ENCODE results near the gene DACT2. TPM values are rescaled to one million over a fixed set of nuclear protein-coding genes. Genes with fewer than 3 reads are reported as not detected.
"Not testable (repeated sequence)": the region's sequence is repeated elsewhere in the genome, so short reads cannot be mapped to it uniquely, and the experiment has no call there.

Gene DACT2
- polyA plus RNA-seq, 1 experiment: not detected

- CTCF ChIA-PET: no interaction called here
- no peak overlapping the region for H3K27ac ChIP-seq (ENCODE audit: low read depth, low read length)
- no peak overlapping the region for H3K4me3 ChIP-seq (ENCODE audit: low read depth, low read length)
- POLR2A ChIA-PET: no interaction called here
- no peaks in the 10 kb centered on the region for H3K27me3 ChIP-seq (ENCODE audit: control insufficient read depth, insufficient read depth, low read length)
- DNase-seq (ENCODE audit: low read depth, low spot score): no peak
- peaks cover 54% of the 10 kb centered on the region for H3K9me3 ChIP-seq (ENCODE audit: control insufficient read depth, insufficient read depth, low read length)
- TF ChIP-seq, protein P1, sequence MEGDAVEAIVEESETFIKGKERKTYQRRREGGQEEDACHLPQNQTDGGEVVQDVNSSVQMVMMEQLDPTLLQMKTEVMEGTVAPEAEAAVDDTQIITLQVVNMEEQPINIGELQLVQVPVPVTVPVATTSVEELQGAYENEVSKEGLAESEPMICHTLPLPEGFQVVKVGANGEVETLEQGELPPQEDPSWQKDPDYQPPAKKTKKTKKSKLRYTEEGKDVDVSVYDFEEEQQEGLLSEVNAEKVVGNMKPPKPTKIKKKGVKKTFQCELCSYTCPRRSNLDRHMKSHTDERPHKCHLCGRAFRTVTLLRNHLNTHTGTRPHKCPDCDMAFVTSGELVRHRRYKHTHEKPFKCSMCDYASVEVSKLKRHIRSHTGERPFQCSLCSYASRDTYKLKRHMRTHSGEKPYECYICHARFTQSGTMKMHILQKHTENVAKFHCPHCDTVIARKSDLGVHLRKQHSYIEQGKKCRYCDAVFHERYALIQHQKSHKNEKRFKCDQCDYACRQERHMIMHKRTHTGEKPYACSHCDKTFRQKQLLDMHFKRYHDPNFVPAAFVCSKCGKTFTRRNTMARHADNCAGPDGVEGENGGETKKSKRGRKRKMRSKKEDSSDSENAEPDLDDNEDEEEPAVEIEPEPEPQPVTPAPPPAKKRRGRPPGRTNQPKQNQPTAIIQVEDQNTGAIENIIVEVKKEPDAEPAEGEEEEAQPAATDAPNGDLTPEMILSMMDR (IDR thresholded peaks at IDR 0.05; ENCODE audit: low read depth, low read length): no peak
These were observed 43.7 kb upstream of the DACT2 start for GRCh38 chr6:168363302-168363701.

DNA sequence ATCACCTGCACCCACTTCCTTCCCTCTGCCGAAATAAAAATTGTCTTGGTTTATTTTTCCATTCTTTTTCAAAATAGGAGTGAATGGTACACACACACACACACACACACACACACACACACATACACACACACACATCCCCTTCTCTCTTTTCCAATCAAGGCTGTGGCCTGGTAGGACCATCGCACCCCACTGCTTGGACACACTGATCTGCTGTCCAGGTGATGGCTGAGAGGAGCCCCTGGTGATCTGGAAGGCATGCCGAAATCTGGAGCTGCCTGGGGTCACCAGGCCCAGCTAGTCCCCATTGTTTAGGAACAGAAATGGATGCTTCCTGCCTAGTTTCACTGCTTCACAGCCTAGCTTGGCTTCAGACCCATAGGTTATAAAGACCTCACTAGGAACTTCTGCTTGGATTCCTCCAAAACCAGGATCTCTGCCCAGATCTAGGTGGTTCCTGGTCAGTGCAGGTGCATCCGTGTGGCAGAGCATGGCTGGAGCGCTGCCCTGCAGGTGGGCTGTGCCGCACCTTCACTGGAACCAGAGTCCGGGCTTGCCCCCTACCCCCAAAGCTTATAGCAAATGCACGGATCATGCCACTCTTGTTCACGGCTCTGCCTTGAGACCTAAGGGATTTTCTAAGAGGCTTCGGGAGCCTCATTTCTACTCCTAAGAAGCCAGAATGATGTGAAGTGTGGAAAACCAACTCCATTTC is 42.9 kb upstream of the DACT2 start:
- H3K4me3 ChIP-seq (ENCODE audit: low read depth, low read length): no peak overlapping the region
- H3K9me3 ChIP-seq (ENCODE audit: control insufficient read depth, insufficient read depth, low read length): peaks cover 52% of the 10 kb centered on the region
- no peak for DNase-seq (ENCODE audit: low read depth, low spot score)
- ChIA-PET POLR2A (no interaction called here), CTCF (no interaction called here)
- H3K27ac ChIP-seq (ENCODE audit: low read depth, low read length): no peak overlapping the region
- TF ChIP-seq, protein P1 (IDR thresholded peaks at IDR 0.05; ENCODE audit: low read depth, low read length): no peak
- no peaks in the 10 kb centered on the region for H3K27me3 ChIP-seq (ENCODE audit: control insufficient read depth, insufficient read depth, low read length)

DNA sequence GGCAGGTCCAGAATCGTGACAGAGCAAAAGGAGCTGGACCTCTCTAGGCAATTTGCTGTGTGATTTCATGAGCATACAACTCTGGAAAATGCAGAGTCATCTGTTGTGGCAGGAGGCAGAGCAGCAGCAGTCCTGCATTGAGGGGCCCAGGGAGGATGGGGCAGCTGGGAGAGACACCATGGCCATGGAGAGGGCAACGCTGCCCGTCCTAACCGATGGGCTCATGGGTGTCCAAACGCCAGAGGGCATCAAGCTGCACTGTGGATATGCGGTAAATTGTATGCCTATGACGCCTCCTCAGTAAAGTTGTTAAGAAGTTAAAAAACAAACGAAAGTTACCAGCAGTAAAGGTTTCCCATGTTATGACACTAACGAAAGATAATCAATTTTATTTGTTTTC is 42.2 kb upstream of the DACT2 start:
- H3K27ac ChIP-seq (ENCODE audit: low read depth, low read length): no peak overlapping the region
- H3K4me3 ChIP-seq (ENCODE audit: low read depth, low read length): no peak overlapping the region
- no peak for DNase-seq (ENCODE audit: low read depth, low spot score)
- POLR2A ChIA-PET: no interaction called here
- TF ChIP-seq, protein P1 (IDR thresholded peaks at IDR 0.05; ENCODE audit: low read depth, low read length): no peak
- H3K27me3 ChIP-seq (ENCODE audit: control insufficient read depth, insufficient read depth, low read length): no peaks in the 10 kb centered on the region
- peaks cover 48% of the 10 kb centered on the region for H3K9me3 ChIP-seq (ENCODE audit: control insufficient read depth, insufficient read depth, low read length)
- CTCF ChIA-PET: no interaction called here

DNA sequence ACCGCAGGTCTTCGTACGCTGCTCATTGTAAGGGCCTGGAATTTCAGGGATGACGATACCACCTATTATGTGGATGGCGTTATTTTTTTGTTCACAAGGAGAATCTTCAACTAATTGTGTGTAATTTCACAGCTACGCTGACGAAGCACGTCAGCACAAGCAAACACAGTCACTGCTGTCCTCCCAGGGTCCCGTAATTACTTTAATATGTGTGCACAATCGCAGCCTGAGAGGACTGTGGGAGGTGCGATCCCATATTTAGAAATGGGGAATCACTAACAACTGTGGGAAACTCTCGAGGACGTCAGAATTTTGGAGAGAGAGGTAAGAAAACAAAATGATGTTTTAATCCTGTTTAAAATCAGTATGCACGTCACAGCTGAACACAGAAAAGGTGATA is 40.2 kb upstream of the DACT2 start:
- CTCF ChIA-PET: no interaction called here
- Histone ChIP-seq H3K27me3 (ENCODE audit: control insufficient read depth, insufficient read depth, low read length) (no peaks in the 10 kb centered on the region), H3K4me3 (ENCODE audit: low read depth, low read length) (no peak overlapping the region), H3K9me3 (ENCODE audit: control insufficient read depth, insufficient read depth, low read length) (peaks cover 50% of the 10 kb centered on the region), H3K27ac (ENCODE audit: low read depth, low read length) (no peak overlapping the region)
- POLR2A ChIA-PET: no interaction called here
- DNase-seq (ENCODE audit: low read depth, low spot score): no peak
- TF ChIP-seq, protein P1 (IDR thresholded peaks at IDR 0.05; ENCODE audit: low read depth, low read length): no peak

DNA sequence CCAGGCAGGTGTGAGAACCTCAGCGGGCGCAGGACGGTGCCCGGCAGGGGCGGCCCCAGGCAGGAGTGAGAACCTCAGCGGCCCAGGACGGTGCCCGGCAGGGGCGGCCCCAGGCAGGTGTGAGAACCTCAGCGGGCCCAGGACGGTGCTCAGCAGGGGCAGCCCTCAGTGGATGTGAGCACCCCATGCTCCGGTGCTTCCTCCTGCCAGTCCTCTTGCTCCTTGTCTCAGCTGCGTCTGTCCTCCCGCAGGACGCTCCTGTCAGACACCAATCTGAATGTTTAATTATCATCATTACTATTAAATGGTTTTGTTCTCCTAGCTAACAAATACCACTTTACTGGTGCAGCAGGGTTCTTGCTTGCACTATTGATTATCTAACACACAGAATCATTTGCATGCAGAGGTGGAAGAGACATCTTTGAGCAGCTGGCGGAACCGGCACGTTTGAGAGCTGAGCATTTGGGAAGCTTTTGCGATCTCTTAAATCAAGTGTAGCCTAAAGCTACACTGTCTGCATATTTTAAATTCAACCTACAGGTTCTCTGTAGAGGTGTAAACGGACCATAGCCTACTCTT is 39.4 kb upstream of the DACT2 start:
- POLR2A ChIA-PET: no interaction called here
- H3K4me3 ChIP-seq (ENCODE audit: low read depth, low read length): no peak overlapping the region
- no peak for DNase-seq (ENCODE audit: low read depth, low spot score)
- TF ChIP-seq, protein P1 (IDR thresholded peaks at IDR 0.05; ENCODE audit: low read depth, low read length): no peak
- H3K27ac ChIP-seq (ENCODE audit: low read depth, low read length): no peak overlapping the region
- CTCF ChIA-PET: no interaction called here
- H3K27me3 ChIP-seq (ENCODE audit: control insufficient read depth, insufficient read depth, low read length): no peaks in the 10 kb centered on the region
- H3K9me3 ChIP-seq (ENCODE audit: control insufficient read depth, insufficient read depth, low read length): peaks cover 47% of the 10 kb centered on the region

DNA sequence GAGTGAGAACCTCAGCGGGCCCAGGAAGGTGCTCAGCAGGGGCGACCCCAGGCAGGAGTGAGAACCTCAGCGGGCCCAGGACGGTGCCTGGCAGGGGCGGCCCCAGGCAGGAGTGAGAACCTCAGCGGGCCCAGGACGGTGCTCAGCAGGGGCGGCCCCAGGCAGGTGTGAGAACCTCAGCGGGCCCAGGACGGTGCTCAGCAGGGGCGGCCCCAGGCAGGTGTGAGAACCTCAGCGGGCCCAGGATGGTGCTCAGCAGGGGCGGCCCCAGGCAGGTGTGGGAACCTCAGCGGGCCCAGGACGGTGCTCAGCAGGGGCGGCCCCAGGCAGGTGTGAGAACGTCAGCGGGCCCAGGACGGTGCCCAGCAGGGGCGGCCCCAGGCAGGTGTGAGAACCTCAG is 37.3 kb upstream of the DACT2 start:
- H3K4me3 ChIP-seq (ENCODE audit: low read depth, low read length); DNase-seq (ENCODE audit: low read depth, low spot score); POLR2A ChIA-PET; CTCF ChIA-PET; H3K27ac ChIP-seq (ENCODE audit: low read depth, low read length); H3K27me3 ChIP-seq (ENCODE audit: control insufficient read depth, insufficient read depth, low read length): not testable (repeated sequence)
- peaks cover 45% of the 10 kb centered on the region for H3K9me3 ChIP-seq (ENCODE audit: control insufficient read depth, insufficient read depth, low read length)

Measured in AG04450 (cell line).